ENCODE results near the gene DCHS2.

DNA sequence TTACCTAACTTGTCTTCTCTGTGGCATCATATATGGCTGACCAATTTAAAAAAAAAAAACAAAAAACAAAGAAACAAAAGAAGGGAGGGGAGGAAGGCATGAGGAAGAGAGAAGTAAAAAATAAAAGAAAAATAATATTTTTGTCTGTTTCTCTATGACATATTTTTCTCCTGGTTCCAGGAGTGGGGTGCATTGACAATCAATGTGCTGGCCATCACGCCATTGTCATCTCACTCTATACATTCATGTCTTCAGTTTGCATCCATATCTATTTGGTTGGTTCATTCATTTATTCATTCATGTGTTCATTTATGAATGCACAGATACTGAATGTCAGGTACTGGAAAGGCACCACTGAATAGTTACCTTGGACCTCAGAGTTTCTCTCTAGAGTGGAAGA, 183.4 kb downstream of the DCHS2 start:
- TF ChIP-seq POLR2A (IDR thresholded peaks at IDR 0.05): no peak
- TF ChIP-seq, protein P1, sequence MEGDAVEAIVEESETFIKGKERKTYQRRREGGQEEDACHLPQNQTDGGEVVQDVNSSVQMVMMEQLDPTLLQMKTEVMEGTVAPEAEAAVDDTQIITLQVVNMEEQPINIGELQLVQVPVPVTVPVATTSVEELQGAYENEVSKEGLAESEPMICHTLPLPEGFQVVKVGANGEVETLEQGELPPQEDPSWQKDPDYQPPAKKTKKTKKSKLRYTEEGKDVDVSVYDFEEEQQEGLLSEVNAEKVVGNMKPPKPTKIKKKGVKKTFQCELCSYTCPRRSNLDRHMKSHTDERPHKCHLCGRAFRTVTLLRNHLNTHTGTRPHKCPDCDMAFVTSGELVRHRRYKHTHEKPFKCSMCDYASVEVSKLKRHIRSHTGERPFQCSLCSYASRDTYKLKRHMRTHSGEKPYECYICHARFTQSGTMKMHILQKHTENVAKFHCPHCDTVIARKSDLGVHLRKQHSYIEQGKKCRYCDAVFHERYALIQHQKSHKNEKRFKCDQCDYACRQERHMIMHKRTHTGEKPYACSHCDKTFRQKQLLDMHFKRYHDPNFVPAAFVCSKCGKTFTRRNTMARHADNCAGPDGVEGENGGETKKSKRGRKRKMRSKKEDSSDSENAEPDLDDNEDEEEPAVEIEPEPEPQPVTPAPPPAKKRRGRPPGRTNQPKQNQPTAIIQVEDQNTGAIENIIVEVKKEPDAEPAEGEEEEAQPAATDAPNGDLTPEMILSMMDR (IDR thresholded peaks at IDR 0.05): no peak
